ENCODE data around the gene SLC39A9.
"Not testable (repeated sequence)": the region's sequence is repeated elsewhere in the genome, so short reads cannot be mapped to it uniquely, and the experiment has no call there.

The SLC39A9 gene

DNA sequence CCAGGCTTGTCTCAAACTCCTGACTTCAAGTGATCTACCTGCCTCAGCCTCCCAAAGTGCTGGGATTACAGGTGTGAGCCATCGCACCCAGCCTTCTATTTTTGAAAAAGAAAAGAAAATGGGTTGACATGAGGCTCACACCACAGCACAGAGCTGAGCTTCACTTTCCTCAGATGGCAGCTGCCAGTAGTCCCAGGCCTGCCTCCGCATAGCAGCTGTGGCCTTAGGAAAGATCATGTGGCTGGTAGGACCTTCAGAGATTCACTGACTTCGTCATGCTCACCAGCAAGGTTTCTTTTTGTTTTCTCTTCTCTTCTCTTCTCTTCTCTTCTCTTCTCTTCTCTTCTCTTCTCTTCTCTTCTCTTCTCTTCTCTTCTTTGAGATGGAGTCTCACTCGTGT, 99.8 kb downstream of the SLC39A9 start:
- H3K36me3 ChIP-seq (ENCODE audit: control insufficient read depth, insufficient read depth, low read length); DNase-seq (ENCODE audit: low read depth, low spot score); H3K27me3 ChIP-seq (ENCODE audit: control insufficient read depth, insufficient read depth, low read length); H3K27ac ChIP-seq (ENCODE audit: low read length); H3K9me3 ChIP-seq (ENCODE audit: control insufficient read depth, insufficient read depth, low read length); H3K4me1 ChIP-seq (ENCODE audit: control insufficient read depth, insufficient read depth, low read length); H3K4me3 ChIP-seq (ENCODE audit: low read length): not testable (repeated sequence)
- no CpG with 5 or more reads among the region's 4 CpGs for WGBS (ENCODE audit: insufficient coverage, insufficient read length)

GRCh38 chr14:69499436-69499835, 100.9 kb downstream of the SLC39A9 start:
- no peaks in the 10 kb centered on the region; the same call in 1 of the 2 replicates for H3K27me3 ChIP-seq (ENCODE audit: control insufficient read depth, insufficient read depth, low read length)
- no peak overlapping the region for H3K4me3 ChIP-seq (ENCODE audit: low read length)
- no peak for DNase-seq (ENCODE audit: low read depth, low spot score)
- no peak overlapping the region for H3K27ac ChIP-seq (ENCODE audit: low read length)
- WGBS (ENCODE audit: insufficient coverage, insufficient read length): no CpG with 5 or more reads among the region's 5 CpGs
- H3K9me3 ChIP-seq (ENCODE audit: control insufficient read depth, insufficient read depth, low read length): no peaks in the 10 kb centered on the region
- peaks cover 2% of the 10 kb centered on the region; the same call in 1 of the 2 replicates for H3K4me1 ChIP-seq (ENCODE audit: control insufficient read depth, insufficient read depth, low read length)
- H3K36me3 ChIP-seq (ENCODE audit: control insufficient read depth, insufficient read depth, low read length): no peaks in the 10 kb centered on the region

GRCh38 chr14:69500096-69500495, 101.6 kb downstream of the SLC39A9 start:
- no peaks in the 10 kb centered on the region; the same call in 1 of the 2 replicates for H3K27me3 ChIP-seq (ENCODE audit: control insufficient read depth, insufficient read depth, low read length)
- no CpG with 5 or more reads among the region's 5 CpGs for WGBS (ENCODE audit: insufficient coverage, insufficient read length)
- DNase-seq (ENCODE audit: low read depth, low spot score): no peak

DNA sequence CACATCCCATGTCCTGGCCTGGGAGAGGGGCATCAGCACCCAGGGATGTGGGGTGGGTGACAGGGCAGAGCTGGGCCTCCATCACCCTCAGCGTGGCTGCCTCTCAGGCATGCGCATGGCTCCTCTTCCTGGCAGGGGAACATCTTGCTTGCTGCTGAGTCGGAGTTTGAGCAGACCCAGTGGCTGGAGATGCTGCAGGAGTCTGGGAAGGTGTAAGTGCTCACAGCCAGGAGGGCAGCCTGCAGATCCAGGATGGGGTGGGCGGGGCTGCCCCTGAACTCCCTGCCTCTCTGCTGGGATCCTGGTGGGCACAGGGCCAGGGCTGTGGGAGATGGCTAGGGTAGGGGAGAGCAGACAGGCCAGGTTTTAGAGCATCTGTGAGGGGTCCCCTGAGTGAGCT, 102.2 kb downstream of the SLC39A9 start:
- Histone ChIP-seq H3K4me3 (ENCODE audit: low read length) (no peak overlapping the region), H3K36me3 (ENCODE audit: control insufficient read depth, insufficient read depth, low read length) (no peaks in the 10 kb centered on the region), H3K4me1 (ENCODE audit: control insufficient read depth, insufficient read depth, low read length) (peaks cover 2% of the 10 kb centered on the region; the same call in 1 of the 2 replicates), H3K27ac (ENCODE audit: low read length) (no peak overlapping the region), H3K9me3 (ENCODE audit: control insufficient read depth, insufficient read depth, low read length) (no peaks in the 10 kb centered on the region), H3K27me3 (ENCODE audit: control insufficient read depth, insufficient read depth, low read length) (no peaks in the 10 kb centered on the region; the same call in 1 of the 2 replicates)
- DNase-seq (ENCODE audit: low read depth, low spot score): no peak
- WGBS (ENCODE audit: insufficient coverage, insufficient read length): no CpG with 5 or more reads among the region's 4 CpGs

More at GRCh38 chr14:69500096-69500495, 101.6 kb downstream of the SLC39A9 start:
- H3K36me3 ChIP-seq (ENCODE audit: control insufficient read depth, insufficient read depth, low read length): no peaks in the 10 kb centered on the region
- H3K9me3 ChIP-seq (ENCODE audit: control insufficient read depth, insufficient read depth, low read length): no peaks in the 10 kb centered on the region
- no peak overlapping the region for H3K4me3 ChIP-seq (ENCODE audit: low read length)
- peaks cover 2% of the 10 kb centered on the region; the same call in 1 of the 2 replicates for H3K4me1 ChIP-seq (ENCODE audit: control insufficient read depth, insufficient read depth, low read length)
- no peak overlapping the region for H3K27ac ChIP-seq (ENCODE audit: low read length)

DNA sequence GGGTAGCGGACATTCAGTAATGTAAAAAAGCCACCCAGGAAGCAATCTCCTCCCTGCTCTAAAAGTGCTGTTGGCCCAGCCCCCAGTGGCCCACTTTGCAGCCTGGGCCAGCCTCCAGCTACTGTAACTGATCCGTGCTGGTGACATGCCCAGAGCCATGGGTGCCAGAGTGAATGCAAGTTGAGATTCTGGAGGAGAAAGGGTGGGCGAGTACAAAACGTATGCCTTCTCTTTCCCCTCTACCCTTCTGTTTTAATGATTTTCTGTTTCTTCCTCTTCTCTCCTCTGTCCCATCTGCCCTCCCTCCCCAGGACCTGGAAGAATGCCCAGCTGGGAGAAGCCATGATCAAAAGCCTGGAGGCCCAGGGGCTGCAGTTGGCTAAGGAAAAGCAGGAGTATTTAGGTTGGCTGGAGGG, 102.9 kb downstream of the SLC39A9 start:
- Histone ChIP-seq H3K4me1 (ENCODE audit: control insufficient read depth, insufficient read depth, low read length) (peaks cover 2% of the 10 kb centered on the region; the same call in 1 of the 2 replicates), H3K27me3 (ENCODE audit: control insufficient read depth, insufficient read depth, low read length) (no peaks in the 10 kb centered on the region; the same call in 1 of the 2 replicates), H3K36me3 (ENCODE audit: control insufficient read depth, insufficient read depth, low read length) (no peaks in the 10 kb centered on the region), H3K4me3 (ENCODE audit: low read length) (no peak overlapping the region), H3K27ac (ENCODE audit: low read length) (no peak overlapping the region), H3K9me3 (ENCODE audit: control insufficient read depth, insufficient read depth, low read length) (no peaks in the 10 kb centered on the region)
- no CpG with 5 or more reads among the region's 4 CpGs for WGBS (ENCODE audit: insufficient coverage, insufficient read length)
- DNase-seq (ENCODE audit: low read depth, low spot score): no peak

- no peaks in the 10 kb centered on the region for H3K36me3 ChIP-seq (ENCODE audit: control insufficient read depth, insufficient read depth, low read length)
- peaks cover 2% of the 10 kb centered on the region; the same call in 1 of the 2 replicates for H3K4me1 ChIP-seq (ENCODE audit: control insufficient read depth, insufficient read depth, low read length)
- no peaks in the 10 kb centered on the region for H3K9me3 ChIP-seq (ENCODE audit: control insufficient read depth, insufficient read depth, low read length)
- DNase-seq (ENCODE audit: low read depth, low spot score): no peak
- no peaks in the 10 kb centered on the region; the same call in 1 of the 2 replicates for H3K27me3 ChIP-seq (ENCODE audit: control insufficient read depth, insufficient read depth, low read length)
- WGBS (ENCODE audit: insufficient coverage, insufficient read length): no CpG with 5 or more reads among the region's 1 CpG
- no peak overlapping the region for H3K4me3 ChIP-seq (ENCODE audit: low read length)
- no peak overlapping the region for H3K27ac ChIP-seq (ENCODE audit: low read length)
Observed at GRCh38 chr14:69504775-69505174, 106.3 kb downstream of the SLC39A9 start.

DNA sequence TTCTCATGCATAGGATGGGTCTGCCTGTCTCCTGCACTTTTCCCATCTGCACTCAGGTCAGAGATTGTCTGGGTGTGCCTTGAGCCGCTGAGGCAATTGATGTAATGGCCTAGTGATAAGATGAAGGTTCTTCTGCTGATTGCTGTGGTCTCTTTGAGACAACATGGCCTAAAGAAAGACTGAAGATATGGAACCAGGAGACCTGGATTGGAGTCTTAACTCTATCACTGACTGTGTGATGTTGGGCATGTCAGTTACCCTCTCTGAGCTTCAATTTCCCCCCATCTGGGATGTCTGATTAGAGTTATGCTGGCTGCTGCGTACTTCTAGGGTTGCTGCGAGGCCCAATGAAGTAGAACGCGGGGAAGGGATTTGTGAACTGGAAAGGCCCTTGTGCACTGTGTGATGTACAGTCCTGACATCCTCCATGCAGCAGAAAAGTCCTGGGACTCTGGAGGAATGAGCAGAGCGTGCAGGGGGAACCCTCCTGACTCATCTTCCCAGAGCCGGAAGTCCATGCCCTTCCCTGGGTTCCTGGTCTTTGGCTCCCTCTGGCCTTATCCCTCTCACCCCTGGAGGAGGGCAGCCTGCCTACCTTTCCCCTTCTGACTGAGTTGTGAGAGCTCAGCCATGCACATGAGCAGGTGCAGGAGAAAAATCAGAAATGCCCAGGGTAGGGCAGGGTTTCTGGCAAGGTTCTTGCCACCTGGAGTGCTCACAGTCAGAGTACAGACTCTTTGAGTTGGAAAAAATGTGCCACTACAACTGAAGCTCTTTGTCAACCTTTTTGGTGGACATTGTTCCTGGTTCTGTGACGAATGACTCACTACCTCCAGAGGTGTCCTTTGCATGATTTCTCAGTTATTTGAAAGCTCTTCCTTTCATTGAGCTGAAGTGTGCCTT, 107.1 kb downstream of the SLC39A9 start:
- DNase-seq (ENCODE audit: low read depth, low spot score): no peak
- no CpG with 5 or more reads among the region's 8 CpGs for WGBS (ENCODE audit: insufficient coverage, insufficient read length)

GRCh38 chr14:69506241-69506595, 107.7 kb downstream of the SLC39A9 start:
- no peaks in the 10 kb centered on the region for H3K4me1 ChIP-seq (ENCODE audit: control insufficient read depth, insufficient read depth, low read length)
- no peak overlapping the region for H3K27ac ChIP-seq (ENCODE audit: low read length)
- no CpG with 5 or more reads among the region's 1 CpG for WGBS (ENCODE audit: insufficient coverage, insufficient read length)
- no peaks in the 10 kb centered on the region for H3K36me3 ChIP-seq (ENCODE audit: control insufficient read depth, insufficient read depth, low read length)
- no peak overlapping the region for H3K4me3 ChIP-seq (ENCODE audit: low read length)
- no peaks in the 10 kb centered on the region for H3K9me3 ChIP-seq (ENCODE audit: control insufficient read depth, insufficient read depth, low read length)
- DNase-seq (ENCODE audit: low read depth, low spot score): no peak
- H3K27me3 ChIP-seq (ENCODE audit: control insufficient read depth, insufficient read depth, low read length): no peaks in the 10 kb centered on the region; the same call in 1 of the 2 replicates

More for the DNA sequence above, 107.1 kb downstream of the SLC39A9 start:
- Histone ChIP-seq H3K9me3 (ENCODE audit: control insufficient read depth, insufficient read depth, low read length) (no peaks in the 10 kb centered on the region), H3K36me3 (ENCODE audit: control insufficient read depth, insufficient read depth, low read length) (no peaks in the 10 kb centered on the region), H3K4me3 (ENCODE audit: low read length) (no peak overlapping the region), H3K4me1 (ENCODE audit: control insufficient read depth, insufficient read depth, low read length) (peaks cover 2% of the 10 kb centered on the region; the same call in 1 of the 2 replicates), H3K27ac (ENCODE audit: low read length) (no peak overlapping the region), H3K27me3 (ENCODE audit: control insufficient read depth, insufficient read depth, low read length) (no peaks in the 10 kb centered on the region; the same call in 1 of the 2 replicates)
